WTC11 (cell line): ENCODE measurements around the gene GHR. TPM values are rescaled to one million over a fixed set of nuclear protein-coding genes. Genes with fewer than 3 reads are reported as not detected.

Experiments
- ATAC-seq: fragments of 200-7000 bp; cut with Tn5 transposase; 2 replicates; pipeline ENCODE4 v1.10.0; 2021; ENCODE audit warnings: mild to moderate bottlenecking, moderate library complexity
- CTCF ChIA-PET: fragments of 300-600 bp; sonication (Branson Sonifier 250); formaldehyde crosslinking; loops from one replicate; lab custom pipeline; 2021; ENCODE audit warnings: antibody characterized with exemption; lab: Charles Lee
- POLR2A ChIA-PET: fragments of 350-600 bp; sonication (Branson Sonifier 250); formaldehyde crosslinking; loops from one replicate; lab custom pipeline; 2021; ENCODE audit warnings: antibody characterized with exemption; lab: Charles Lee
- DNase-seq: peaks from one replicate; pipeline ENCODE4 v3.0.0; 2021; ENCODE audit warnings: low spot score
- H3K27ac Mint-ChIP-seq: 2 replicates; pipeline ENCODE4 v1.8.0; 2021; ENCODE audit warnings: mixed read lengths
- H3K27me3 Mint-ChIP-seq: 2 replicates; pipeline ENCODE4 v1.8.0; 2021; ENCODE audit warnings: low read depth, mild to moderate bottlenecking, moderate library complexity, mixed read lengths
- H3K36me3 Mint-ChIP-seq: 2 replicates; pipeline ENCODE4 v1.8.0; 2021; ENCODE audit warnings: mixed read lengths
- H3K4me1 Mint-ChIP-seq: 2 replicates; pipeline ENCODE4 v1.8.0; 2022; ENCODE audit warnings: mixed read lengths
- H3K4me3 Mint-ChIP-seq: 2 replicates; pipeline ENCODE4 v1.8.0; 2021; ENCODE audit warnings: mild to moderate bottlenecking, moderate library complexity, mixed read lengths
- H3K9me3 Mint-ChIP-seq: 2 replicates; pipeline ENCODE4 v1.8.0; 2021; ENCODE audit warnings: mixed read lengths
- CBFB ChIP-seq: sonication (generic); formaldehyde crosslinking; IDR thresholded peaks from 2 replicates; pipeline ENCODE4 v1.8.1; 2022; ENCODE audit warnings: mild to moderate bottlenecking, low read depth, missing genetic modification reagents
- ELF4 ChIP-seq: sonication (generic); formaldehyde crosslinking; IDR thresholded peaks from 2 replicates; pipeline ENCODE4 v1.8.1; 2022; ENCODE audit warnings: low read depth, mild to moderate bottlenecking, moderate library complexity, missing genetic modification reagents
- FOXJ3 ChIP-seq: sonication (generic); formaldehyde crosslinking; IDR thresholded peaks from 2 replicates; pipeline ENCODE4 v1.9.0; 2021; ENCODE audit warnings: missing genetic modification reagents, mild to moderate bottlenecking, borderline replicate concordance
- JAZF1 ChIP-seq: fragments of 250-450 bp; sonication (Bioruptor Pico); IDR thresholded peaks from 2 replicates; pipeline ENCODE4 v1.9.0; 2021; ENCODE audit warnings: moderate library complexity, mild to moderate bottlenecking, inconsistent platforms
- KAT7 ChIP-seq: sonication (generic); formaldehyde crosslinking; IDR thresholded peaks from 2 replicates; pipeline ENCODE4 v1.8.1; 2023; ENCODE audit warnings: missing genetic modification reagents, mild to moderate bottlenecking, borderline replicate concordance
- MYBL2 ChIP-seq: sonication (generic); formaldehyde crosslinking; IDR thresholded peaks from 2 replicates; pipeline ENCODE4 v1.8.1; 2023; ENCODE audit warnings: mild to moderate bottlenecking, moderate library complexity, missing genetic modification reagents
- NR2C2 ChIP-seq: sonication (generic); formaldehyde crosslinking; IDR thresholded peaks from 2 replicates; pipeline ENCODE4 v1.8.0; 2022; ENCODE audit warnings: mild to moderate bottlenecking, missing genetic modification reagents
- SOX15 ChIP-seq: fragments of 250-450 bp; sonication (Bioruptor Pico); IDR thresholded peaks from 2 replicates; pipeline ENCODE4 v1.9.0; 2021; ENCODE audit warnings: mild to moderate bottlenecking
- TEAD1 ChIP-seq: sonication (generic); formaldehyde crosslinking; IDR thresholded peaks from 2 replicates; pipeline ENCODE4 v1.8.0; 2022; ENCODE audit warnings: mild to moderate bottlenecking, missing genetic modification reagents
- TEAD4 ChIP-seq: sonication (generic); formaldehyde crosslinking; IDR thresholded peaks from 2 replicates; pipeline ENCODE4 v1.8.0; 2022; ENCODE audit warnings: mild to moderate bottlenecking, missing genetic modification reagents
- ZNF263 ChIP-seq: sonication (generic); formaldehyde crosslinking; IDR thresholded peaks from 2 replicates; pipeline ENCODE4 v1.8.1; 2022; ENCODE audit warnings: low read depth, mild to moderate bottlenecking, moderate library complexity, missing genetic modification reagents
- total RNA-seq: library from RNA; stranded (reverse); gene quantifications from 3 replicates; pipeline ENCODE4 v1.2.3, GENCODE V29; 2021
- TF ChIP-seq, protein P1 (sequence below): sonication (generic); formaldehyde crosslinking; IDR thresholded peaks from 2 replicates; pipeline ENCODE4 v1.8.1; 2022; ENCODE audit warnings: mild to moderate bottlenecking, missing genetic modification reagents, moderate library complexity, borderline replicate concordance
- TF ChIP-seq, protein P2 (sequence below): sonication (generic); formaldehyde crosslinking; conservative IDR thresholded peaks from 2 replicates; pipeline ENCODE4 v1.8.1; 2023; ENCODE audit warnings: mild to moderate bottlenecking, low read depth, missing genetic modification reagents, moderate library complexity
- TF ChIP-seq, protein P3 (sequence below): sonication (generic); formaldehyde crosslinking; IDR thresholded peaks from 2 replicates; pipeline ENCODE4 v1.8.0; 2023; ENCODE audit warnings: mild to moderate bottlenecking, missing genetic modification reagents
- TF ChIP-seq, protein P4 (sequence below): sonication (generic); formaldehyde crosslinking; IDR thresholded peaks from 2 replicates; pipeline ENCODE4 v1.8.0; 2022; ENCODE audit warnings: missing genetic modification reagents
- TF ChIP-seq, protein P5 (sequence below): fragments of 250-450 bp; sonication (Bioruptor Pico); IDR thresholded peaks from 2 replicates; pipeline ENCODE4 v1.8.0; 2021; ENCODE audit warnings: mild to moderate bottlenecking
- TF ChIP-seq, protein P6 (sequence below): sonication (generic); formaldehyde crosslinking; IDR thresholded peaks from 2 replicates; pipeline ENCODE4 v1.8.1; 2023; ENCODE audit warnings: mild to moderate bottlenecking, missing genetic modification reagents

The GHR gene
- total RNA-seq, 1 experiment from 2014 or later, result 0.57 TPM

DNA sequence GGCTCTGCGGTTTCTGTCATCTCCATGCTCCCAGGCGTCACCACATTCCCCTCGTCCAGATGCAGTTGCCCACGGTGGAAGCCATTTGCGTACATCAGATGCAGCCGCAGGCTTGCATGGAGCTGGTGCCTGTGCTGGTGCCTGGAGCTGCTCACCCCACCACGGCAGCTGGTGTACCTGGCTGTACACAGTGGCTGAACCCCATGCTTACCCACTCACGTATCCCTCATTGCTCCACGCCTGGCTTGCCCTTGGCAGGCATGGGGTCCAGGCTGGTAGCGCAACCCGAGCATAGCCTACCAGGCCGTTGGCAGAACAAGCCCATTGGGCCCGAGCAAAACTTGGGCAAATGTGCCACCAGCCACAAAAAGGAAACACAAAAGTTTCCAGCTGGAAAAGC lies 159.5 kb downstream of the GHR start:
- no peaks in the 10 kb centered on the region for H3K9me3 Mint-ChIP-seq
- H3K27me3 Mint-ChIP-seq, result no peaks in the 10 kb centered on the region
- no peak for ATAC-seq
- peaks cover 2% of the 10 kb centered on the region for H3K4me1 Mint-ChIP-seq
- ChIA-PET CTCF (interaction anchor here (0.8 to 3.4 kb wide), 17 partner anchors 9 to 525 kb away, joined by 3 to 45 read pairs (median 5); partner anchors contain the start of gene GHR), POLR2A (no interaction called here)
- no peak overlapping the region for H3K27ac Mint-ChIP-seq
- peaks cover 2% of the 10 kb centered on the region for H3K36me3 Mint-ChIP-seq
- H3K4me3 Mint-ChIP-seq, result no peak overlapping the region
- TF ChIP-seq, protein P1, sequence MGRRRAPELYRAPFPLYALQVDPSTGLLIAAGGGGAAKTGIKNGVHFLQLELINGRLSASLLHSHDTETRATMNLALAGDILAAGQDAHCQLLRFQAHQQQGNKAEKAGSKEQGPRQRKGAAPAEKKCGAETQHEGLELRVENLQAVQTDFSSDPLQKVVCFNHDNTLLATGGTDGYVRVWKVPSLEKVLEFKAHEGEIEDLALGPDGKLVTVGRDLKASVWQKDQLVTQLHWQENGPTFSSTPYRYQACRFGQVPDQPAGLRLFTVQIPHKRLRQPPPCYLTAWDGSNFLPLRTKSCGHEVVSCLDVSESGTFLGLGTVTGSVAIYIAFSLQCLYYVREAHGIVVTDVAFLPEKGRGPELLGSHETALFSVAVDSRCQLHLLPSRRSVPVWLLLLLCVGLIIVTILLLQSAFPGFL, result no peak
- TF ChIP-seq FOXJ3 (CRISPR knock-in tag) (no peak), KAT7 (CRISPR knock-in tag) (no peak), SOX15 (CRISPR knock-in tag) (no peak), ELF4 (no peak), TEAD1 (no peak), JAZF1 (no peak), CBFB (CRISPR knock-in tag) (no peak), MYBL2 (CRISPR knock-in tag) (no peak), NR2C2 (CRISPR knock-in tag) (no peak), TEAD4 (CRISPR knock-in tag) (no peak), ZNF263 (CRISPR knock-in tag) (no peak)
- TF ChIP-seq, protein P2, sequence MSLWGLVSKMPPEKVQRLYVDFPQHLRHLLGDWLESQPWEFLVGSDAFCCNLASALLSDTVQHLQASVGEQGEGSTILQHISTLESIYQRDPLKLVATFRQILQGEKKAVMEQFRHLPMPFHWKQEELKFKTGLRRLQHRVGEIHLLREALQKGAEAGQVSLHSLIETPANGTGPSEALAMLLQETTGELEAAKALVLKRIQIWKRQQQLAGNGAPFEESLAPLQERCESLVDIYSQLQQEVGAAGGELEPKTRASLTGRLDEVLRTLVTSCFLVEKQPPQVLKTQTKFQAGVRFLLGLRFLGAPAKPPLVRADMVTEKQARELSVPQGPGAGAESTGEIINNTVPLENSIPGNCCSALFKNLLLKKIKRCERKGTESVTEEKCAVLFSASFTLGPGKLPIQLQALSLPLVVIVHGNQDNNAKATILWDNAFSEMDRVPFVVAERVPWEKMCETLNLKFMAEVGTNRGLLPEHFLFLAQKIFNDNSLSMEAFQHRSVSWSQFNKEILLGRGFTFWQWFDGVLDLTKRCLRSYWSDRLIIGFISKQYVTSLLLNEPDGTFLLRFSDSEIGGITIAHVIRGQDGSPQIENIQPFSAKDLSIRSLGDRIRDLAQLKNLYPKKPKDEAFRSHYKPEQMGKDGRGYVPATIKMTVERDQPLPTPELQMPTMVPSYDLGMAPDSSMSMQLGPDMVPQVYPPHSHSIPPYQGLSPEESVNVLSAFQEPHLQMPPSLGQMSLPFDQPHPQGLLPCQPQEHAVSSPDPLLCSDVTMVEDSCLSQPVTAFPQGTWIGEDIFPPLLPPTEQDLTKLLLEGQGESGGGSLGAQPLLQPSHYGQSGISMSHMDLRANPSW (CRISPR knock-in tag), result no peak
- TF ChIP-seq, protein P3, sequence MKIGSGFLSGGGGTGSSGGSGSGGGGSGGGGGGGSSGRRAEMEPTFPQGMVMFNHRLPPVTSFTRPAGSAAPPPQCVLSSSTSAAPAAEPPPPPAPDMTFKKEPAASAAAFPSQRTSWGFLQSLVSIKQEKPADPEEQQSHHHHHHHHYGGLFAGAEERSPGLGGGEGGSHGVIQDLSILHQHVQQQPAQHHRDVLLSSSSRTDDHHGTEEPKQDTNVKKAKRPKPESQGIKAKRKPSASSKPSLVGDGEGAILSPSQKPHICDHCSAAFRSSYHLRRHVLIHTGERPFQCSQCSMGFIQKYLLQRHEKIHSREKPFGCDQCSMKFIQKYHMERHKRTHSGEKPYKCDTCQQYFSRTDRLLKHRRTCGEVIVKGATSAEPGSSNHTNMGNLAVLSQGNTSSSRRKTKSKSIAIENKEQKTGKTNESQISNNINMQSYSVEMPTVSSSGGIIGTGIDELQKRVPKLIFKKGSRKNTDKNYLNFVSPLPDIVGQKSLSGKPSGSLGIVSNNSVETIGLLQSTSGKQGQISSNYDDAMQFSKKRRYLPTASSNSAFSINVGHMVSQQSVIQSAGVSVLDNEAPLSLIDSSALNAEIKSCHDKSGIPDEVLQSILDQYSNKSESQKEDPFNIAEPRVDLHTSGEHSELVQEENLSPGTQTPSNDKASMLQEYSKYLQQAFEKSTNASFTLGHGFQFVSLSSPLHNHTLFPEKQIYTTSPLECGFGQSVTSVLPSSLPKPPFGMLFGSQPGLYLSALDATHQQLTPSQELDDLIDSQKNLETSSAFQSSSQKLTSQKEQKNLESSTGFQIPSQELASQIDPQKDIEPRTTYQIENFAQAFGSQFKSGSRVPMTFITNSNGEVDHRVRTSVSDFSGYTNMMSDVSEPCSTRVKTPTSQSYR (CRISPR knock-in tag), result no peak
- TF ChIP-seq, protein P4, sequence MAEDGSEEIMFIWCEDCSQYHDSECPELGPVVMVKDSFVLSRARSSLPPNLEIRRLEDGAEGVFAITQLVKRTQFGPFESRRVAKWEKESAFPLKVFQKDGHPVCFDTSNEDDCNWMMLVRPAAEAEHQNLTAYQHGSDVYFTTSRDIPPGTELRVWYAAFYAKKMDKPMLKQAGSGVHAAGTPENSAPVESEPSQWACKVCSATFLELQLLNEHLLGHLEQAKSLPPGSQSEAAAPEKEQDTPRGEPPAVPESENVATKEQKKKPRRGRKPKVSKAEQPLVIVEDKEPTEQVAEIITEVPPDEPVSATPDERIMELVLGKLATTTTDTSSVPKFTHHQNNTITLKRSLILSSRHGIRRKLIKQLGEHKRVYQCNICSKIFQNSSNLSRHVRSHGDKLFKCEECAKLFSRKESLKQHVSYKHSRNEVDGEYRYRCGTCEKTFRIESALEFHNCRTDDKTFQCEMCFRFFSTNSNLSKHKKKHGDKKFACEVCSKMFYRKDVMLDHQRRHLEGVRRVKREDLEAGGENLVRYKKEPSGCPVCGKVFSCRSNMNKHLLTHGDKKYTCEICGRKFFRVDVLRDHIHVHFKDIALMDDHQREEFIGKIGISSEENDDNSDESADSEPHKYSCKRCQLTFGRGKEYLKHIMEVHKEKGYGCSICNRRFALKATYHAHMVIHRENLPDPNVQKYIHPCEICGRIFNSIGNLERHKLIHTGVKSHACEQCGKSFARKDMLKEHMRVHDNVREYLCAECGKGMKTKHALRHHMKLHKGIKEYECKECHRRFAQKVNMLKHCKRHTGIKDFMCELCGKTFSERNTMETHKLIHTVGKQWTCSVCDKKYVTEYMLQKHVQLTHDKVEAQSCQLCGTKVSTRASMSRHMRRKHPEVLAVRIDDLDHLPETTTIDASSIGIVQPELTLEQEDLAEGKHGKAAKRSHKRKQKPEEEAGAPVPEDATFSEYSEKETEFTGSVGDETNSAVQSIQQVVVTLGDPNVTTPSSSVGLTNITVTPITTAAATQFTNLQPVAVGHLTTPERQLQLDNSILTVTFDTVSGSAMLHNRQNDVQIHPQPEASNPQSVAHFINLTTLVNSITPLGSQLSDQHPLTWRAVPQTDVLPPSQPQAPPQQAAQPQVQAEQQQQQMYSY, result no peak
- TF ChIP-seq, protein P5, sequence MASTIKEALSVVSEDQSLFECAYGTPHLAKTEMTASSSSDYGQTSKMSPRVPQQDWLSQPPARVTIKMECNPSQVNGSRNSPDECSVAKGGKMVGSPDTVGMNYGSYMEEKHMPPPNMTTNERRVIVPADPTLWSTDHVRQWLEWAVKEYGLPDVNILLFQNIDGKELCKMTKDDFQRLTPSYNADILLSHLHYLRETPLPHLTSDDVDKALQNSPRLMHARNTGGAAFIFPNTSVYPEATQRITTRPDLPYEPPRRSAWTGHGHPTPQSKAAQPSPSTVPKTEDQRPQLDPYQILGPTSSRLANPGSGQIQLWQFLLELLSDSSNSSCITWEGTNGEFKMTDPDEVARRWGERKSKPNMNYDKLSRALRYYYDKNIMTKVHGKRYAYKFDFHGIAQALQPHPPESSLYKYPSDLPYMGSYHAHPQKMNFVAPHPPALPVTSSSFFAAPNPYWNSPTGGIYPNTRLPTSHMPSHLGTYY, result no peak
- TF ChIP-seq, protein P6, sequence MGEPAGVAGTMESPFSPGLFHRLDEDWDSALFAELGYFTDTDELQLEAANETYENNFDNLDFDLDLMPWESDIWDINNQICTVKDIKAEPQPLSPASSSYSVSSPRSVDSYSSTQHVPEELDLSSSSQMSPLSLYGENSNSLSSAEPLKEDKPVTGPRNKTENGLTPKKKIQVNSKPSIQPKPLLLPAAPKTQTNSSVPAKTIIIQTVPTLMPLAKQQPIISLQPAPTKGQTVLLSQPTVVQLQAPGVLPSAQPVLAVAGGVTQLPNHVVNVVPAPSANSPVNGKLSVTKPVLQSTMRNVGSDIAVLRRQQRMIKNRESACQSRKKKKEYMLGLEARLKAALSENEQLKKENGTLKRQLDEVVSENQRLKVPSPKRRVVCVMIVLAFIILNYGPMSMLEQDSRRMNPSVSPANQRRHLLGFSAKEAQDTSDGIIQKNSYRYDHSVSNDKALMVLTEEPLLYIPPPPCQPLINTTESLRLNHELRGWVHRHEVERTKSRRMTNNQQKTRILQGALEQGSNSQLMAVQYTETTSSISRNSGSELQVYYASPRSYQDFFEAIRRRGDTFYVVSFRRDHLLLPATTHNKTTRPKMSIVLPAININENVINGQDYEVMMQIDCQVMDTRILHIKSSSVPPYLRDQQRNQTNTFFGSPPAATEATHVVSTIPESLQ (CRISPR knock-in tag), result no peak
- DNase-seq, result no peak
